Epithelial cell of proximal tubule (primary cell): Measurements from ENCODE around the gene ANKRD52. TPM values are rescaled to one million over a fixed set of nuclear protein-coding genes. Genes with fewer than 3 reads are reported as not detected.

Source experiments
- DNase-seq: peaks from one replicate; pipeline ENCODE4 v3.0.0-alpha.2; 2011; ENCODE audit warnings: low read depth
- H3K4me3 ChIP-seq: 2 replicates; pipeline ENCODE4 v1.5.1; 2011; ENCODE audit warnings: low read depth, mild to moderate bottlenecking, low read length
- CTCF ChIP-seq: conservative IDR thresholded peaks from 2 replicates; pipeline ENCODE4 v1.5.1; 2012; ENCODE audit warnings: low read depth, mild to moderate bottlenecking, low read length
- total RNA-seq: library from RNA; depleted of rRNA; stranded (reverse); fragments of >200 nt; gene quantifications from 2 replicates; pipeline ENCODE4 v1.2.3, GENCODE V29; 2015

Gene ANKRD52
- total RNA-seq, 1 donor from 2014 or later: 29.6 TPM

GRCh38 chr12:56242986-56243385, 15.2 kb downstream of the ANKRD52 start:
- no peak overlapping the region for H3K4me3 ChIP-seq
- DNase-seq: no peak
- no peak for TF ChIP-seq CTCF

DNA sequence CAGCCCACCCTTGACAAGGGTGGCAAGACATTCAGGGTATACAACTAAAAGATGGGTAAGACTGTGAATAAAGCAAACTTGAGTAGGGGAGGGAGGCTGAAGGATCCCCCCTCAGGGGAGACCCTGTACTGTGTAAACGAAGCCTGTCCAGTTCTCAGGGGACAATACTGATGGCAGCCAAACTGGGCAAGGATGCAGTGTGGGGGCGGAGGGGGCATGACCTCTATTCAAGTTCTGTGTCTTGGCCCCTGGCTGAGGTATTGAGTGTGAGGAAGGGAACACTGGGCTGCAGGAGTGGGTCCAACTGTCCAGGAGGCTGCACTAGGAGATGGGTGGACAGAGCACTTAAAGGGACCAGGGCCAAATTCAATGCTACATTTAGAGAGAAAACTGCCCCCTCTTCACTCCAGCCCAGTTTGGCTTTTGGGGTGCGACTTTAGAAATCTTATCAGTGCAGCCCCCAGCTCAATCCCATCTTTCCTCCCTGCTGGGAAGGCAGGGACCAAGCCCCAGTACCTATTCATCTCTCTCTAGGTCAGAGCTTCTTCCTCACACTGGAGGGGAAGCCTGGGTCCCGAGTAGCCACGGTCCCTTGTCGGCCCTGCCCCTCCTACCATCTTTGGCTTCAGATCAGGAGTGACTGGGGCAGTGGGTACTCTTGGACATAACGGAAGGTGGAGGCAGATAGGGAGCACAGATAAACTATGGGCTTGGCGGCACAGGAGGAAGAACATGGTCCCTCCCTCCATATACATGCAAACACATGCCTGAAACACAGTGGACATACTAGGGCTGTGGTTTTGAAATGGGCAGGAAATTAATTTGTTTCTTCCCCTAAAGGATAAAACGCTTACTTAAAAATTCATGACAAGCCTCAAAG, 16.5 kb downstream of the ANKRD52 start:
- H3K4me3 ChIP-seq: no peak overlapping the region
- no peak for DNase-seq
- TF ChIP-seq CTCF: no peak

DNA sequence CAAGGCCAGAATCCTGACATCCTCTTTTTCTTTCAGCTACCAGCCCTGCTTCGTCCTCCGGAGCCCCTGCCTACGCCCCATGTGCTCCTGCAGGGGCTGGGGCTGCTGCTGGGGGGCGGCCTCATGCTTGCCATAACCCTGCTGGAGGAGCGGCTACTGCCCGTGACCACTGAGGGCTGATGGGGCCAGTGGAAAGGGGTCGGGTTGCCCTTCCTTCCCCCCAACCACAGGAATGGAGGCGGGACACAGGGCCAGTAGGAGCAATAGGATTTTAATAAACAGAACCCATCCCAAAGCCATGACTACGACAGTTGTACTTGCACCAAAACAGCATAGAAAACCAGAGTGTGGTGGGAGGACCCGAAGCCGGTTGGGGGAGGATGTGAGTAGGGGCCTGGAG, 20.6 kb downstream of the ANKRD52 start:
- no peak overlapping the region for H3K4me3 ChIP-seq
- TF ChIP-seq CTCF: no peak
- no peak for DNase-seq

DNA sequence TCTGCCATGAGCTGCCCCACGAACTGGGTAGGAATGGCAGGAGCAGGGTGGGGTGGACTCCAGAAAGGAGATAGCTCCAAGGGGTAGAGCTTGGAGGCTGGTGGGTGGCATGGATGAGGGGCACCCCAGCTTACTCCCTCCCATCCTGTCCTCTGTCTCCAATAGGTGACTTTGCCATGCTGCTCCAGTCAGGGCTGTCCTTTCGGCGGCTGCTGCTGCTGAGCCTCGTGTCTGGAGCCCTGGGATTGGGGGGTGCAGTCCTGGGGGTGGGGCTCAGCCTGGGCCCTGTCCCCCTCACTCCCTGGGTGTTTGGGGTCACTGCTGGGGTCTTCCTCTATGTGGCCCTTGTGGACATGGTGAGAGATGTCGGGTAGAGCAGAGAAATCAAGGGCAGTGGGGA, 21.2 kb downstream of the ANKRD52 start:
- no peak for TF ChIP-seq CTCF
- no peak overlapping the region for H3K4me3 ChIP-seq
- DNase-seq: no peak

DNA sequence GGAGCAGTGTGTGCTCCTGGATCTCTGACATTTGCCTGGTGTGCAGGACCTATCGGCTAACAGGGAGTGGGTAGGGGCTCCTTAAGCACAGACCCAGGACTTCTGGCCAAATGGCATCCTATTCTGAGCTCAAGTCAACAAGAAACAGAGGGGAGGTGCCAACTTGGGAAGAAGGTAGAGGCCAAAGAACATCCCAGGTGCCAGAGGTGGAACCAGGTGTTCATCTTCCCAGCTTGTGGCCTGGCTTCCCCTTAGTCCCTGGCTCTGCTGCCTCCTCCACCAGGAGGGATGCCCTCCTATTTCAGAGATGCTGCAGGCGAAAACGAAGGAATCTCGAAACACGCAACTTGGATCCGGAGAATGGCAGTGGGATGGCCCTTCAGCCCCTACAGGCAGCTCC, 22.1 kb downstream of the ANKRD52 start:
- no peak for TF ChIP-seq CTCF
- DNase-seq: no peak
- no peak overlapping the region for H3K4me3 ChIP-seq

- no peak for TF ChIP-seq CTCF
- DNase-seq: no peak
Observed at GRCh38 chr12:56234746-56235436, 23.3 kb downstream of the ANKRD52 start.

More at GRCh38 chr12:56234746-56235436, 23.3 kb downstream of the ANKRD52 start:
- H3K4me3 ChIP-seq: no peak overlapping the region
